OCI-LY3 (cell line): ENCODE data around the gene FANCD2.

ENCODE experiments used
- H2AFZ ChIP-seq: fragments of 200-600, 300-600 bp; shearing (Covaris generic); 2 replicates; pipeline ENCODE4 v1.6.0; 2014; ENCODE audit warnings: antibody characterized with exemption, low read depth, low read length
- H3K27ac ChIP-seq: fragments of 200-600, 300-600 bp; sonication (generic); 2 replicates; pipeline ENCODE4 v1.5.1; 2014; ENCODE audit warnings: mild to moderate bottlenecking, low read length, moderate library complexity, mixed read lengths
- H3K27me3 ChIP-seq: fragments of 200-600, 300-600 bp; sonication (generic); 2 replicates; pipeline ENCODE4 v1.6.1; 2014; ENCODE audit warnings: low read depth, low read length, mixed read lengths
- H3K36me3 ChIP-seq: fragments of 200-600, 300-600 bp; sonication (generic); replicated peaks from 2 replicates; pipeline ENCODE3; 2014; ENCODE audit warnings: low read depth, low read length, mixed read lengths
- H3K4me1 ChIP-seq: fragments of 300-600, 200-600 bp; sonication (generic); 2 replicates; pipeline ENCODE4 v1.6.1; 2014; ENCODE audit warnings: low read length, mixed read lengths
- H3K4me2 ChIP-seq: fragments of 200-600, 300-600 bp; sonication (generic); 2 replicates; pipeline ENCODE4 v1.6.1; 2014; ENCODE audit warnings: low read length, mixed read lengths
- H3K4me3 ChIP-seq: fragments of 300-600, 200-600 bp; sonication (generic); 2 replicates; pipeline ENCODE4 v1.5.1; 2014; ENCODE audit warnings: antibody characterized with exemption, mild to moderate bottlenecking, low read length, moderate library complexity
- H3K79me2 ChIP-seq: fragments of 300-600, 200-600 bp; shearing (Covaris generic); 2 replicates; pipeline ENCODE4 v1.6.1; 2014; ENCODE audit warnings: mild to moderate bottlenecking, low read length, mixed read lengths
- H3K9ac ChIP-seq: fragments of 300-600, 200-600 bp; shearing (Covaris generic); 2 replicates; pipeline ENCODE4 v1.6.0; 2014; ENCODE audit warnings: mild to moderate bottlenecking, low read length, moderate library complexity
- H3K9me3 ChIP-seq: fragments of 200-600, 300-600 bp; shearing (Covaris generic); 2 replicates; pipeline ENCODE4 v1.6.1; 2014; ENCODE audit warnings: low read length, mixed read lengths; ENCODE audit not compliant: insufficient read depth
- H4K20me1 ChIP-seq: fragments of 200-600, 300-600 bp; sonication (generic); 2 replicates; pipeline ENCODE4 v1.6.1; 2016; ENCODE audit warnings: low read length, mixed read lengths; ENCODE audit not compliant: insufficient read depth
- EZH2phosphoT487 ChIP-seq: fragments of 200-600 bp; shearing (Covaris generic); IDR thresholded peaks from 2 replicates; pipeline ENCODE4 v1.6.1; 2018; ENCODE audit warnings: antibody characterized with exemption, mixed run types, low read depth
- TF ChIP-seq, protein P1 (sequence below): fragments of 200-600, 300-600 bp; sonication (generic); IDR thresholded peaks from 2 replicates; pipeline ENCODE4 v1.5.1; 2014; ENCODE audit warnings: antibody characterized with exemption, low read length, low read depth

FANCD2 gene

DNA sequence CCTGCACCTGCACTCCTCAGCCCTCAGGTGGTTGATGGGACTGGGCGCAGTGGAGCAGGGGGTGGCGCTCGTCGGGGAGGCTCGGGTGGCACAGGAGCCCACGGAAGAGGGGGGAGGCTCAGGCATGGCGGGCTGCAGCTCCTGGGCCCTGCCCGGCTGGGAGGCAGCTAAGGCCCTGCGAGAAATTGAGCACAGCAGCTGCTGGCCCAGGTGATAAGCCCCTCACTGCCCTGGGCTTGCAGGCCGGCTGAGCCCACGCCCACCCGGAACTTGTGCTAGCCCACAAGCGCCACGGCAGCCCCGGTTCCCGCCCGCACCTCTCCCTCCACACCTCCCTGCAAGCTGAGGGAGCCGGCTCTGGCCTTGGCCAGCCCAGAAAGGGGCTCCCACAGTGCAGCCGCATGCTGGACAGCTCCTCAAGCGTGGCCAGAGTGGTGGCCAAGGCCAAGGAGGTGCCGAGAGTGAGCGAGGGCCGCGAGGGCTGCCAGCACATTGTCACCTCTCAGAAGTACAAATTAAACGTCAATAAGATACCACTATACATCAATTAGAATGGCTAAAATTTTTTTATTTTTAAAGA is 110.3 kb downstream of the FANCD2 start:
- Histone ChIP-seq H2AFZ (no peak overlapping the region), H3K79me2 (no peaks in the 10 kb centered on the region; the same call in 1 of the 2 replicates), H3K27me3 (no peaks in the 10 kb centered on the region), H3K4me2 (no peak overlapping the region), H3K4me1 (peaks cover 4% of the 10 kb centered on the region; the same call in 1 of the 2 replicates), H4K20me1 (no peaks in the 10 kb centered on the region), H3K36me3 (no peaks in the 10 kb centered on the region), H3K9me3 (no peaks in the 10 kb centered on the region), H3K27ac (no peak overlapping the region), H3K4me3 (no peak overlapping the region), H3K9ac (no peak overlapping the region)
- no peak for TF ChIP-seq EZH2phosphoT487
- TF ChIP-seq, protein P1, sequence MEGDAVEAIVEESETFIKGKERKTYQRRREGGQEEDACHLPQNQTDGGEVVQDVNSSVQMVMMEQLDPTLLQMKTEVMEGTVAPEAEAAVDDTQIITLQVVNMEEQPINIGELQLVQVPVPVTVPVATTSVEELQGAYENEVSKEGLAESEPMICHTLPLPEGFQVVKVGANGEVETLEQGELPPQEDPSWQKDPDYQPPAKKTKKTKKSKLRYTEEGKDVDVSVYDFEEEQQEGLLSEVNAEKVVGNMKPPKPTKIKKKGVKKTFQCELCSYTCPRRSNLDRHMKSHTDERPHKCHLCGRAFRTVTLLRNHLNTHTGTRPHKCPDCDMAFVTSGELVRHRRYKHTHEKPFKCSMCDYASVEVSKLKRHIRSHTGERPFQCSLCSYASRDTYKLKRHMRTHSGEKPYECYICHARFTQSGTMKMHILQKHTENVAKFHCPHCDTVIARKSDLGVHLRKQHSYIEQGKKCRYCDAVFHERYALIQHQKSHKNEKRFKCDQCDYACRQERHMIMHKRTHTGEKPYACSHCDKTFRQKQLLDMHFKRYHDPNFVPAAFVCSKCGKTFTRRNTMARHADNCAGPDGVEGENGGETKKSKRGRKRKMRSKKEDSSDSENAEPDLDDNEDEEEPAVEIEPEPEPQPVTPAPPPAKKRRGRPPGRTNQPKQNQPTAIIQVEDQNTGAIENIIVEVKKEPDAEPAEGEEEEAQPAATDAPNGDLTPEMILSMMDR: no peak

DNA sequence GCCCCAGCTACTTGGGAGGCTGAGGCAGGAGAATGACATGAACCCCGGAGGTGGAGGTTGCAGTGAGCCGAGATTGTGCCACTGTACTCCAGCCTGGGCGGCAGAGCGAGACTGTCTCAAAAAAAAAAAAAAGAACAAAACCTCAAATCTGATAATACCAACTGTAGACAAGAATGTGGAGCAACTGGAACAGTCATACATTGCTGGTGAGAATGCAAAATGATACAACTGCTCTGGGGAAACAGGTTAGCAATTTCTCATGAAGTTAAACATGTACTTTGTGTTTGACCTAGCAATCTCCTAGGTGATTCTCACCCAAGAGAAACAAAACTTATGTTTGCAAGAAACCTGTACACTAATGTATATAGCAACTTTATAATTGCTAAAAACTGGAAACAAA is 110.9 kb downstream of the FANCD2 start:
- H2AFZ ChIP-seq: no peak overlapping the region
- peaks cover 6% of the 10 kb centered on the region for H3K79me2 ChIP-seq
- no peaks in the 10 kb centered on the region for H4K20me1 ChIP-seq
- no peak overlapping the region for H3K4me3 ChIP-seq
- peaks cover 4% of the 10 kb centered on the region; the same call in 1 of the 2 replicates for H3K4me1 ChIP-seq
- H3K27me3 ChIP-seq: no peaks in the 10 kb centered on the region
- H3K4me2 ChIP-seq: no peak overlapping the region
- TF ChIP-seq, protein P1: no peak
- TF ChIP-seq EZH2phosphoT487: no peak
- no peaks in the 10 kb centered on the region for H3K9me3 ChIP-seq
- no peak overlapping the region for H3K27ac ChIP-seq
- H3K9ac ChIP-seq: no peak overlapping the region
- no peaks in the 10 kb centered on the region for H3K36me3 ChIP-seq

DNA sequence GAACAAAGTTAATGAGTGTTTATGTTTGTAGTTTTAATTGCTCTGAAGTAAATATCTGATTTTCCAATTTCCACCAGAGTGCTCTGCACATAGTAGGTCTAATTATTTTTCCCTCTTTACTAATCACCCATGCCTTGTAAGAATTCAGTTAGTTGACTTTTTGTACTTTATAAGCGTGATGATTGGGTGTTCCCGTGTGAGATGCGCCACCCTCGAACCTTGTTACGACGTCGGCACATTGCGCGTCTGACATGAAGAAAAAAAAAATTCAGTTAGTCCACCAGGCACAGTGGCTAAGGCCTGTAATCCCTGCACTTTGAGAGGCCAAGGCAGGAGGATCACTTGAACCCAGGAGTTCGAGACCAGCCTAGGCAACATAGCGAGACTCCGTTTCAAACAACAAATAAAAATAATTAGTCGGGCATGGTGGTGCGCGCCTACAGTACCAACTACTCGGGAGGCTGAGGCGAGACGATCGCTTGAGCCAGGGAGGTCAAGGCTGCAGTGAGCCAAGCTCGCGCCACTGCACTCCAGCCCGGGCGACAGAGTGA is 114.8 kb downstream of the FANCD2 start:
- Histone ChIP-seq H3K4me1 (peaks cover 18% of the 10 kb centered on the region), H3K4me2 (peak overlapping the region; percentile 57), H4K20me1 (peaks cover 23% of the 10 kb centered on the region), H3K27me3 (no peaks in the 10 kb centered on the region), H3K36me3 (peaks cover 19% of the 10 kb centered on the region), H2AFZ (peak overlapping the region; percentile 78), H3K9ac (peak overlapping the region; percentile 37; the same call in 1 of the 2 replicates), H3K79me2 (peaks cover 45% of the 10 kb centered on the region), H3K27ac (no peak overlapping the region), H3K4me3 (peak overlapping the region; percentile 80), H3K9me3 (no peaks in the 10 kb centered on the region)
- TF ChIP-seq, protein P1: no peak
- TF ChIP-seq EZH2phosphoT487: no peak

DNA sequence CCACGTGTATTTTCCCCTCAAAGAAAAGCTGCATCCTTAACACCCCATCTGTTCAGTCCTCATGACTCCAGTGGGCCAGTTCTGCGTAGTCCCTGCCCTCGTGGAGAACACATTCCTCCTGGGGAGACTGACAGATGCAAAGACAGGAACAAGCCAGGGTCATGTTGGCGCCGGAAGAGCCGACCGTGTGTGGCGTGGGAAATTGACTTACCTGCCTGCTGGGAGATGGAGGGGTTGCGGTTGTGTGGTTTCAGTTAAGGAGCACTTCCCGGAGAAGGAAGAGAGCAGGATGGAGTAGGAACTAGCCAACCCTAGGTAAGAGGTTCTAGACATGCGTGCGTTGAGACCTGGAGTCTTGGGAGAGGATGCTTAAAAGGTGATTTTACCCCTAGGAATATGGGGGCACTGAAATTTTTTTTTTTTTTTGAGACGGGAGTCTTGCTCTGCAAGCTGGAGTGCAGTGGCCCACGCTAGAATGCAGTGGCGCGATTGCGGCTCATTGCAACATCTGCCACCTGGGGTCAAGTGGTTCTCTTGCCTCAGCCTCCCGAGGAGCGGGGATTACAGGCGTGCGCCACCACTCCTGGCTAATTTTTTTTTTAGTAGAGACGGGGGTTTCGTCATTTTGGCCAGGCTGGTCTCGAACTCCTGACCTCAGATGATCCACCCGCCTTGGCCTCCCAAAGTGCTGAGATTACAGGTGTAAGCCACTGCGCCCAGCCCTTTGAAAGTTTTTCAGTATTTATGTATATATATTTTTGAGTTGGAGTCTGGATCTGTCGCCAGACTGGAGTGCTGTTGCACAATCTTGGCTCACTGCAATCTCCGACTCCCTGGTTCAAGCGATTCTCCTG is 116.7 kb downstream of the FANCD2 start:
- H3K9ac ChIP-seq: peak overlapping the region; percentile 70

More for the DNA sequence above, 116.7 kb downstream of the FANCD2 start:
- Histone ChIP-seq H3K27me3 (no peaks in the 10 kb centered on the region), H3K79me2 (peaks cover 63% of the 10 kb centered on the region), H2AFZ (no peak overlapping the region), H3K4me2 (peak overlapping the region; percentile 88), H3K4me1 (peaks cover 18% of the 10 kb centered on the region), H3K27ac (no peak overlapping the region), H3K9me3 (no peaks in the 10 kb centered on the region), H3K4me3 (peak overlapping the region; percentile 80), H3K36me3 (peaks cover 27% of the 10 kb centered on the region), H4K20me1 (peaks cover 23% of the 10 kb centered on the region)
- TF ChIP-seq EZH2phosphoT487: no peak
- TF ChIP-seq, protein P1: no peak
